Measurements from ENCODE around the gene PTGR2.

DNA sequence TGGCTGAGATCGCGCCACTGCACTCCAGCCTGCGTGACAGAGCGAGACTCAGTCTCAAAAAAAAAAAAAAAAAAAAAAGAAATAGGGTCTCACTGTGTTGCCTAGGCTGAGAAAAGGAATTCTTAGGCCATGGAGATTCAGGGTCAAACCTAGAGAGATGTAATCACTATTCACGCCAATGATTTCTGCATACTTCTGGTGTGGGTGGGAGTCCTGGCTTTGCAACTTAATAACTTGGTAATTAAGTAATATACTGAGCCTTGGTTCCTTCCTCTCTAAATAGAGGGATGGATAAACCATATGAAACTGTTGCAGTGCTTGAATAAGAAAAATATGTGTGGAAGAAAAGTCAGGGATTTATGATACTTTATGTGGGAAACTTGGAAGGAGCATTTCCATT is 37.7 kb downstream of the PTGR2 start:
- TF ChIP-seq EZH2 (IDR thresholded peaks at IDR 0.05) = no peak
- no peak for TF ChIP-seq POLR2AphosphoS5 (IDR thresholded peaks at IDR 0.05; ENCODE audit: borderline replicate concordance, low read depth, low read length)

All from SK-N-MC (cell line).